ENCODE data around the gene KRTAP3-1. TPM values are rescaled to one million over a fixed set of nuclear protein-coding genes. Genes with fewer than 3 reads are reported as not detected.

KRTAP3-1 gene
- total RNA-seq, 1 donor from 2014 or later: not detected

- Histone ChIP-seq H3K9me3 (ENCODE audit: low read depth) (no peaks in the 10 kb centered on the region), H3K4me1 (no peaks in the 10 kb centered on the region), H3K27me3 (no peaks in the 10 kb centered on the region), H3K27ac (no peak within 1 kb of the TSS), H3K4me2 (no peak within 1 kb of the TSS), H3K36me3 (no peaks in the 10 kb centered on the region), H2AFZ (replicated peaks) (peak within 1 kb of the TSS; percentile 87), H3K4me3 (no peak within 1 kb of the TSS), H4K20me1 (ENCODE audit: low read depth) (no peaks in the 10 kb centered on the region), H3F3A (ENCODE audit: low read depth) (no peaks in the 10 kb centered on the region), H3K79me2 (ENCODE audit: low read depth) (no peaks in the 10 kb centered on the region), H3K9ac (no peak within 1 kb of the TSS)
- Mint-ChIP-seq H3K4me3 (no peak within 1 kb of the TSS), H3K9me3 (no peaks in the 10 kb centered on the region), H3K4me1 (peaks cover 19% of the 10 kb centered on the region), H3K36me3 (no peaks in the 10 kb centered on the region), H3K27me3 (ENCODE audit: insufficient read depth, low read depth) (no peaks in the 10 kb centered on the region), H3K27ac (no peak within 1 kb of the TSS)
- TF ChIP-seq EZH2phosphoT487 (IDR thresholded peaks at IDR 0.05) (no peak), EZH2 (IDR thresholded peaks at IDR 0.05) (no peak), CTCF (IDR thresholded peaks at IDR 0.05) (no peak)
- DNase-seq (ENCODE audit: low spot score): no peak
Observed at GRCh38 chr17:40984226-40984625, 24.7 kb downstream of the KRTAP3-1 start, which contains the start of gene KRT40. KRT40 (minus strand) TSS chr17:40984326; CDS start chr17:40984273, 53 bp downstream.

GRCh38 chr17:40981115-40981514 is 27.8 kb downstream of the KRTAP3-1 start:
- no peaks in the 10 kb centered on the region for H3K9me3 ChIP-seq (ENCODE audit: low read depth)
- Mint-ChIP-seq H3K27me3 (ENCODE audit: insufficient read depth, low read depth) (no peaks in the 10 kb centered on the region), H3K36me3 (no peaks in the 10 kb centered on the region), H3K27ac (no peak overlapping the region), H3K4me3 (no peak overlapping the region), H3K9me3 (no peaks in the 10 kb centered on the region), H3K4me1 (peaks cover 15% of the 10 kb centered on the region)
- no peaks in the 10 kb centered on the region for H3K79me2 ChIP-seq (ENCODE audit: low read depth)
- no peak overlapping the region for H3K27ac ChIP-seq
- H2AFZ ChIP-seq (replicated peaks): no peak overlapping the region
- H3K4me2 ChIP-seq: no peak overlapping the region
- no peaks in the 10 kb centered on the region for H3F3A ChIP-seq (ENCODE audit: low read depth)
- H3K27me3 ChIP-seq: no peaks in the 10 kb centered on the region
- no peaks in the 10 kb centered on the region for H4K20me1 ChIP-seq (ENCODE audit: low read depth)
- TF ChIP-seq CTCF (IDR thresholded peaks at IDR 0.05): no peak
- DNase-seq (ENCODE audit: low spot score): no peak
- no peak overlapping the region for H3K4me3 ChIP-seq
- no peaks in the 10 kb centered on the region for H3K4me1 ChIP-seq
- no peaks in the 10 kb centered on the region for H3K36me3 ChIP-seq
- no peak overlapping the region for H3K9ac ChIP-seq

- H3K9me3 Mint-ChIP-seq: no peaks in the 10 kb centered on the region
- H3K4me3 Mint-ChIP-seq: no peak overlapping the region
- no peak overlapping the region for H3K4me3 ChIP-seq
- TF ChIP-seq CTCF (IDR thresholded peaks at IDR 0.05) (no peak), EZH2 (IDR thresholded peaks at IDR 0.05) (no peak), EZH2phosphoT487 (IDR thresholded peaks at IDR 0.05) (no peak)
- H3K36me3 Mint-ChIP-seq: no peaks in the 10 kb centered on the region
- H3K36me3 ChIP-seq: no peaks in the 10 kb centered on the region
- DNase-seq (ENCODE audit: low spot score): no peak
- no peaks in the 10 kb centered on the region for H3K79me2 ChIP-seq (ENCODE audit: low read depth)
- H3K27me3 ChIP-seq: no peaks in the 10 kb centered on the region
- no peak overlapping the region for H3K27ac Mint-ChIP-seq
- H3K27me3 Mint-ChIP-seq (ENCODE audit: insufficient read depth, low read depth): no peaks in the 10 kb centered on the region
- H3K9ac ChIP-seq: no peak overlapping the region
- H3K4me1 ChIP-seq: no peaks in the 10 kb centered on the region
- no peak overlapping the region for H3K4me2 ChIP-seq
- peak overlapping the region; percentile 56 for H2AFZ ChIP-seq (replicated peaks)
- H3F3A ChIP-seq (ENCODE audit: low read depth): no peaks in the 10 kb centered on the region
- no peaks in the 10 kb centered on the region for H4K20me1 ChIP-seq (ENCODE audit: low read depth)
- H3K27ac ChIP-seq: no peak overlapping the region
- peaks cover 15% of the 10 kb centered on the region for H3K4me1 Mint-ChIP-seq
- H3K9me3 ChIP-seq (ENCODE audit: low read depth): no peaks in the 10 kb centered on the region
Observed at GRCh38 chr17:40980596-40980995, 28.3 kb downstream of the KRTAP3-1 start.

All from neural progenitor cell (in vitro differentiated cells).